ENCODE results near the gene FAM151B.

DNA sequence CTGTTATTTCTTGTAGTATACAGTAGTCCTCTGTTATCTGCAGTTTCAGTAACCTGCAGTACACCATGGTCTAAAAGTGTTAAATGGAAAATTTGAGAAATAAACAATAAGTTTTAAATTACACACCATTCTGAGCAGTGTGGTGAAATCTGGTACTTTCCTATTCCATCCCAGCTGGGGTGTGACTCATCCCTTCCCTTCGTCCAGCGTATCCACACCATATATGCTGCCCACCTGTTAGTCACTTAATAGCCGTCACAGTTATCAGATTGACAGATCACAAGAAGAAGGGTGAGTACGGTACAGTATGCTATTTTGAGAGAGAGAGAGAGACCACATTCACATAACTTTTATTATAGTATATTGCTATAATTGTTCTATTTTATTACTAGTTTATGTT is 28.9 kb downstream of the FAM151B start:
- TF ChIP-seq CTCF (IDR thresholded peaks at IDR 0.05) (no peak), POLR2A (IDR thresholded peaks at IDR 0.05) (no peak)
